WERI-Rb-1 (cell line): ENCODE data around the gene IZUMO4.
"Not testable (repeated sequence)": the region's sequence is repeated elsewhere in the genome, so short reads cannot be mapped to it uniquely, and the experiment has no call there.

Experiments used
- DNase-seq: peaks from one replicate; pipeline ENCODE4 v3.0.0-alpha.2; 2020
- H3K27ac ChIP-seq: fragments of 250-450 bp; sonication (Bioruptor Pico); 2 replicates; pipeline ENCODE4 v1.5.1; 2020; ENCODE audit warnings: mild to moderate bottlenecking, moderate library complexity
- H3K27me3 ChIP-seq: fragments of 250-450 bp; sonication (Bioruptor Pico); 2 replicates; pipeline ENCODE4 v1.5.1; 2021; ENCODE audit warnings: mild to moderate bottlenecking, low read depth, moderate library complexity; ENCODE audit not compliant: insufficient read depth, severe bottlenecking
- H3K36me3 ChIP-seq: fragments of 250-450 bp; sonication (Bioruptor Pico); 2 replicates; pipeline ENCODE4 v1.5.1; 2020; ENCODE audit warnings: mild to moderate bottlenecking, moderate library complexity
- H3K4me3 ChIP-seq: 2 replicates; pipeline ENCODE4 v1.5.1; 2011; ENCODE audit warnings: low read depth, mild to moderate bottlenecking, control low read depth, low read length
- H3K9me3 ChIP-seq: fragments of 250-450 bp; sonication (Bioruptor Pico); 2 replicates; pipeline ENCODE4 v1.5.1; 2021; ENCODE audit warnings: mild to moderate bottlenecking, moderate library complexity; ENCODE audit not compliant: severe bottlenecking
- CTCF ChIP-seq: IDR thresholded peaks from 2 replicates; pipeline ENCODE4 v1.5.1; 2011; ENCODE audit warnings: low read depth, mild to moderate bottlenecking, control low read depth, inconsistent platforms, low read length

IZUMO4 gene

GRCh38 chr19:2087621-2088100, 9.1 kb upstream of the IZUMO4 start:
- H3K36me3 ChIP-seq: peaks cover 6% of the 10 kb centered on the region
- no peak overlapping the region for H3K27ac ChIP-seq
- DNase-seq: no peak
- no peaks in the 10 kb centered on the region for H3K27me3 ChIP-seq
- no peak for TF ChIP-seq CTCF
- H3K4me3 ChIP-seq: no peak overlapping the region
- no peaks in the 10 kb centered on the region for H3K9me3 ChIP-seq

- Histone ChIP-seq H3K4me3 (no peak overlapping the region), H3K27ac (no peak overlapping the region), H3K9me3 (no peaks in the 10 kb centered on the region), H3K27me3 (no peaks in the 10 kb centered on the region), H3K36me3 (peaks cover 4% of the 10 kb centered on the region)
- no peak for TF ChIP-seq CTCF
- DNase-seq: no peak
These were observed 7.6 kb upstream of the IZUMO4 start for GRCh38 chr19:2089001-2089711.

GRCh38 chr19:2089727-2090053, 7.0 kb upstream of the IZUMO4 start:
- H3K27ac ChIP-seq: no peak overlapping the region
- TF ChIP-seq CTCF: no peak
- H3K9me3 ChIP-seq: no peaks in the 10 kb centered on the region
- no peak overlapping the region for H3K4me3 ChIP-seq
- peaks cover 3% of the 10 kb centered on the region for H3K36me3 ChIP-seq
- no peaks in the 10 kb centered on the region for H3K27me3 ChIP-seq
- no peak for DNase-seq

GRCh38 chr19:2091926-2092525, 4.7 kb upstream of the IZUMO4 start:
- H3K36me3 ChIP-seq, H3K4me3 ChIP-seq, H3K9me3 ChIP-seq, DNase-seq, H3K27me3 ChIP-seq: not testable (repeated sequence)
- H3K27ac ChIP-seq: peak overlapping the region; percentile 59; the same call in 1 of the 2 replicates

GRCh38 chr19:2096034-2096479, 658 bp upstream of the IZUMO4 start, which contains the start of gene MOB3A:
Gene MOB3A (minus strand): TSS chr19:2096326. CDS start chr19:2078560, 17,766 bp downstream.
- peak; percentile 90 for DNase-seq
- H3K9me3 ChIP-seq: no peaks in the 10 kb centered on the region
- H3K4me3 ChIP-seq: peak within 1 kb of the TSS; percentile 69
- H3K36me3 ChIP-seq: peaks cover 18% of the 10 kb centered on the region
- no peaks in the 10 kb centered on the region for H3K27me3 ChIP-seq
- TF ChIP-seq CTCF: peak; percentile 58
- peak within 1 kb of the TSS; percentile 94 for H3K27ac ChIP-seq

GRCh38 chr19:2097203-2097885, 629 bp downstream of the IZUMO4 start:
- TF ChIP-seq CTCF: no peak
- H3K27ac ChIP-seq: no peak overlapping the region
- DNase-seq: no peak

More at GRCh38 chr19:2097203-2097885, 629 bp downstream of the IZUMO4 start:
- H3K4me3 ChIP-seq: peak overlapping the region; percentile 45
- H3K27me3 ChIP-seq: no peaks in the 10 kb centered on the region
- peaks cover 28% of the 10 kb centered on the region for H3K36me3 ChIP-seq
- no peaks in the 10 kb centered on the region for H3K9me3 ChIP-seq
